Neural cell (in vitro differentiated cells): ENCODE results near the gene KCNT1.

ENCODE experiments used
- CTCF ChIP-seq: fragments of 450-650 bp; IDR thresholded peaks from 2 replicates; pipeline ENCODE4 v1.5.1; 2014; ENCODE audit warnings: antibody characterized with exemption, mild to moderate bottlenecking, moderate library complexity; ENCODE audit not compliant: poor library complexity, severe bottlenecking
- EZH2 ChIP-seq: fragments of 200-600, 300-800 bp; shearing (Covaris generic), sonication (generic); IDR thresholded peaks from 2 replicates; pipeline ENCODE4 v1.6.1; 2014; ENCODE audit warnings: antibody characterized with exemption, low read length, borderline replicate concordance, mild to moderate bottlenecking; ENCODE audit not compliant: insufficient read depth, poor library complexity, severe bottlenecking
- MXI1 ChIP-seq: fragments of 450-650 bp; conservative IDR thresholded peaks from 2 replicates; pipeline ENCODE4 v1.6.1; 2014; ENCODE audit warnings: antibody characterized with exemption, mild to moderate bottlenecking; ENCODE audit not compliant: poor library complexity, severe bottlenecking
- POLR2AphosphoS5 ChIP-seq: IDR thresholded peaks from 2 replicates; pipeline ENCODE4 v1.6.1; 2012
- RAD21 ChIP-seq: fragments of 450-650 bp; conservative IDR thresholded peaks from 2 replicates; pipeline ENCODE4 v1.6.1; 2014; ENCODE audit warnings: antibody characterized with exemption, mild to moderate bottlenecking, moderate library complexity
- REST ChIP-seq: IDR thresholded peaks from 2 replicates; pipeline ENCODE4 v1.6.1; 2012; ENCODE audit warnings: borderline replicate concordance
- SMC3 ChIP-seq: fragments of 450-650 bp; conservative IDR thresholded peaks from 2 replicates; pipeline ENCODE4 v1.6.1; 2014; ENCODE audit warnings: antibody characterized with exemption, mild to moderate bottlenecking, moderate library complexity; ENCODE audit not compliant: poor library complexity
- TAF1 ChIP-seq: IDR thresholded peaks from 2 replicates; pipeline ENCODE4 v1.6.1; 2012; ENCODE audit warnings: low read depth

GRCh38 chr9:135744333-135745070, 42.5 kb downstream of the KCNT1 start:
- TF ChIP-seq RAD21 (no peak), REST (no peak), CTCF (no peak), TAF1 (no peak), SMC3 (no peak), MXI1 (no peak), EZH2 (no peak), POLR2AphosphoS5 (no peak)
